Mesenchymal stem cell (in vitro differentiated cells and primary cell): Measurements from ENCODE around the gene ELMO1.

Experiments used
- DNase-seq: peaks from one replicate; pipeline ENCODE4 v3.0.0-alpha.2; 2013
- H2AFZ ChIP-seq: one replicate; pipeline ENCODE4 v1.6.1; 2013; ENCODE audit warnings: low read depth, mild to moderate bottlenecking, control low read depth, inconsistent platforms, low read length, moderate library complexity
- H2AK5ac ChIP-seq: 2 replicates; pipeline ENCODE4 v1.6.1; 2013; ENCODE audit warnings: low read length, moderate library complexity, mild to moderate bottlenecking, inconsistent platforms; ENCODE audit not compliant: severe bottlenecking
- H2BK120ac ChIP-seq: one replicate; pipeline ENCODE4 v1.6.1; 2013; ENCODE audit warnings: low read depth, mild to moderate bottlenecking, inconsistent platforms, low read length, moderate library complexity
- H2BK12ac ChIP-seq, 2 experiments: one replicate each; pipeline ENCODE4 v1.6.1; 2013; ENCODE audit warnings: inconsistent platforms in 2 of 2, low read length in 2 of 2, mild to moderate bottlenecking in 2 of 2, moderate library complexity in 2 of 2, control low read depth in 1 of 2
- H2BK15ac ChIP-seq: one replicate; pipeline ENCODE4 v1.6.1; 2013; ENCODE audit warnings: mild to moderate bottlenecking, low read depth, inconsistent platforms; ENCODE audit not compliant: poor library complexity, severe bottlenecking
- H2BK5ac ChIP-seq: 2 replicates; pipeline ENCODE4 v1.6.1; 2013; ENCODE audit warnings: low read depth, mild to moderate bottlenecking, low read length, control low read depth, inconsistent platforms; ENCODE audit not compliant: poor library complexity, severe bottlenecking
- H3K14ac ChIP-seq, 2 experiments: one replicate each; pipeline ENCODE4 v1.6.1; 2013; ENCODE audit warnings: inconsistent platforms in 2 of 2, low read length in 2 of 2, control low read depth in 1 of 2, mild to moderate bottlenecking in 1 of 2, moderate library complexity in 1 of 2
- H3K18ac ChIP-seq, 2 experiments: one replicate each; pipeline ENCODE4 v1.6.1; 2013; ENCODE audit warnings: inconsistent platforms in 2 of 2, low read length in 2 of 2, control low read depth in 1 of 2, low read depth in 1 of 2, mild to moderate bottlenecking in 1 of 2
- H3K23ac ChIP-seq, 2 experiments: one replicate each; pipeline ENCODE4 v1.6.1; 2013; ENCODE audit warnings: inconsistent platforms in 2 of 2, low read length in 2 of 2, mild to moderate bottlenecking in 2 of 2, moderate library complexity in 2 of 2, control low read depth in 1 of 2
- H3K27ac ChIP-seq: 2 replicates; pipeline ENCODE4 v1.5.1; 2013; ENCODE audit warnings: mild to moderate bottlenecking, moderate library complexity, low read length, control low read depth, inconsistent platforms; ENCODE audit not compliant: poor library complexity, severe bottlenecking
- H3K27me3 ChIP-seq, 2 experiments: 2 replicates each; pipeline versions ENCODE4 v1.6.1 to v1.7.0; 2013; ENCODE audit warnings: low read length in 2 of 2, mild to moderate bottlenecking in 2 of 2, moderate library complexity in 2 of 2, control low read depth in 1 of 2, inconsistent platforms in 1 of 2; ENCODE audit not compliant: control insufficient read depth in 1 of 2, insufficient read depth in 1 of 2
- H3K36me3 ChIP-seq, 2 experiments: 2 replicates each; pipeline versions ENCODE4 v1.6.1 to v1.7.0; 2013; ENCODE audit warnings: low read length in 2 of 2, control low read depth in 1 of 2, inconsistent platforms in 1 of 2, low read depth in 1 of 2, mild to moderate bottlenecking in 1 of 2; ENCODE audit not compliant: insufficient read depth in 2 of 2, control insufficient read depth in 1 of 2
- H3K4ac ChIP-seq, 2 experiments: one replicate each; pipeline ENCODE4 v1.6.1; 2013; ENCODE audit warnings: inconsistent platforms in 2 of 2, low read length in 2 of 2, mild to moderate bottlenecking in 2 of 2, moderate library complexity in 2 of 2, control low read depth in 1 of 2, low read depth in 1 of 2
- H3K4me1 ChIP-seq: 2 replicates; pipeline ENCODE4 v1.6.1; 2013; ENCODE audit warnings: low read depth, low read length, control low read depth; ENCODE audit not compliant: control insufficient read depth, insufficient read depth
- H3K4me2 ChIP-seq: 2 replicates; pipeline ENCODE4 v1.6.1; 2013; ENCODE audit warnings: low read length, mild to moderate bottlenecking, inconsistent platforms; ENCODE audit not compliant: poor library complexity, severe bottlenecking
- H3K4me3 ChIP-seq, 2 experiments: 2 replicates each; pipeline versions ENCODE4 v1.5.1 to v1.7.0; 2013; ENCODE audit warnings: low read length in 2 of 2, mild to moderate bottlenecking in 2 of 2, control low read depth in 1 of 2, low read depth in 1 of 2; ENCODE audit not compliant: insufficient read depth in 1 of 2
- H3K79me1 ChIP-seq: replicated peaks from 2 replicates; pipeline ENCODE4 v1.6.1; 2013; ENCODE audit warnings: mild to moderate bottlenecking, control low read depth, low read length, inconsistent platforms; ENCODE audit not compliant: poor library complexity, severe bottlenecking
- H3K9ac ChIP-seq: 2 replicates; pipeline ENCODE4 v1.7.0; 2013; ENCODE audit warnings: mild to moderate bottlenecking, low read length, moderate library complexity
- H3K9me3 ChIP-seq: 2 replicates; pipeline ENCODE4 v1.7.0; 2013; ENCODE audit warnings: mild to moderate bottlenecking, low read length; ENCODE audit not compliant: control insufficient read depth
- H4K8ac ChIP-seq: one replicate; pipeline ENCODE4 v1.6.1; 2013; ENCODE audit warnings: inconsistent platforms, mild to moderate bottlenecking, low read length, moderate library complexity
- H4K91ac ChIP-seq: one replicate; pipeline ENCODE4 v1.6.1; 2013; ENCODE audit warnings: mild to moderate bottlenecking, low read length, inconsistent platforms
- WGBS: methylation state at CpG from one replicate; pipeline ENCODE4 v1.1.7; 2013; ENCODE audit warnings: mixed read lengths; 5-methylcytosine and 5-hydroxymethylcytosine counted together

Gene ELMO1

DNA sequence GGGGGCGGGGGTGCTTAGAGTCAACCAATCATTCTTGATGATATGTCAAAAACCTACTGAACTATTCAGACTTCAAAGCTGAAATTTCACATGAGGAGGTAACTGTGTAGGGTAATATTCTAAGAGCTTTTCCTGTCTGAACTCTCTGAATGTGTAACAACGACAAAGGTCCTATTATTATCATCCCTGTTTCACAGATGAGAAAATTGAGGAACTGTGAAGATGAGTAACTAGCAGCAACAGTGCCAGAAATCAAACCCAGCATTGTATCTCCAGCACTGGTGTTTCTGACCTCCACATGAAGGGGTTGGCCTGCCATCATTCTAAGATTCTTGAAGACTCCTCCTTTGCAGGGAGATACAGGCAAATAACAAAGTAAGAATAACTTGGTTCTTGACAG is 429.7 kb downstream of the ELMO1 start:
- Histone ChIP-seq H4K91ac (no peak overlapping the region), H3K9ac (no peak overlapping the region), H3K79me1 (no peaks in the 10 kb centered on the region), H3K4me1 (no peaks in the 10 kb centered on the region), H2BK12ac (no peak overlapping the region), H3K36me3 (no peaks in the 10 kb centered on the region), H4K8ac (no peak overlapping the region), H3K4ac (no peak overlapping the region), H2AFZ (no peak overlapping the region), H2BK120ac (no peak overlapping the region), H2AK5ac (no peak overlapping the region), H3K14ac (no peak overlapping the region), H3K23ac (no peak overlapping the region), H3K4me3 (no peak overlapping the region), H3K9me3 (no peaks in the 10 kb centered on the region), H3K18ac (no peak overlapping the region), H2BK15ac (no peak overlapping the region), H3K27me3 (no peaks in the 10 kb centered on the region), H2BK5ac (no peak overlapping the region), H3K27ac (no peak overlapping the region), H3K4me2 (no peak overlapping the region)
- no CpG with 5 or more reads among the region's 2 CpGs for WGBS
- DNase-seq = no peak

DNA sequence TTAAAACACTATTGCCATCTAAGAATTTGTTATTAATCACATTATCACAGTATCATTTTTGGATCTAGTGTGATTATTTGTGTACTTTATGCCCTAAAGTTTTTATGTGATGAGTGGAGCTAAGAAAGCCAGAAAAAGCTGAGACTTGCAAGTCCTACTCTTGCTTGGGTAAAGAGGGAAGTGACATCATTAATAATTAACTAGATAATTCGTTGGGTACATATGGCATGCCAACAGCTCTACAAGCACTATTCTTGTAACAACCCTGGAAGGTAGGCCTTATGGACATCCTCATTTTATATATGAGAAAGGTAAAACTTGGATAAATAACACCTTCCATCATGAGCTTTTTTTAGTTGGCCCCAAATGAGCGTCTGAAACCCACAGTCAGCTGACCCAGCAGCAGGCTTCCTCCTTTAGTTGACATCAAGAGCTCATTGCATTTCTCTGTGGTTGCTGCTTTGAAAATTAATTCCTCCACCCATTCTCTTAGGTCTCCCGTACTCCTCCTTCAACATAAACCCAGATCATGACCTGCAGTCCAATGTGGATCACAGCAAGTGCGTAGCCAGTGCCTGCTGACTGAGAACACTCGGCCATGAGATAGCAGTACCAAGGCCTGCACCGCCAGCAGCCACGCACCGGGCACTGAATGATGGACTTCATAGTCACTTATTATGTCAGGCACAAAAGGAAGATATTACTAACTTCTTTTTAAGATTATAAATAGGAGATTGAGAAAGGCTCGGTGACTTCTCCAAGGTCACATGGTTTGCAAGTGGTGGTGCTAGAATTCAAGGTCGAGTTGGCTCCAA is 432.4 kb downstream of the ELMO1 start:
- Histone ChIP-seq H3K27ac (no peak overlapping the region), H3K18ac (no peak overlapping the region), H3K9me3 (no peaks in the 10 kb centered on the region), H3K27me3 (no peaks in the 10 kb centered on the region), H3K4ac (no peak overlapping the region), H3K79me1 (no peaks in the 10 kb centered on the region), H2BK120ac (no peak overlapping the region), H4K91ac (no peak overlapping the region), H3K9ac (no peak overlapping the region), H3K23ac (no peak overlapping the region), H3K14ac (no peak overlapping the region), H3K4me3 (no peak overlapping the region), H3K4me2 (no peak overlapping the region), H2AK5ac (no peak overlapping the region), H4K8ac (no peak overlapping the region), H2BK5ac (no peak overlapping the region), H2BK15ac (no peak overlapping the region), H3K36me3 (no peaks in the 10 kb centered on the region), H2AFZ (no peak overlapping the region), H3K4me1 (no peaks in the 10 kb centered on the region), H2BK12ac (no peak overlapping the region)
- DNase-seq = no peak
- WGBS = 88% methylated on average over 6 of the region's 10 CpGs

DNA sequence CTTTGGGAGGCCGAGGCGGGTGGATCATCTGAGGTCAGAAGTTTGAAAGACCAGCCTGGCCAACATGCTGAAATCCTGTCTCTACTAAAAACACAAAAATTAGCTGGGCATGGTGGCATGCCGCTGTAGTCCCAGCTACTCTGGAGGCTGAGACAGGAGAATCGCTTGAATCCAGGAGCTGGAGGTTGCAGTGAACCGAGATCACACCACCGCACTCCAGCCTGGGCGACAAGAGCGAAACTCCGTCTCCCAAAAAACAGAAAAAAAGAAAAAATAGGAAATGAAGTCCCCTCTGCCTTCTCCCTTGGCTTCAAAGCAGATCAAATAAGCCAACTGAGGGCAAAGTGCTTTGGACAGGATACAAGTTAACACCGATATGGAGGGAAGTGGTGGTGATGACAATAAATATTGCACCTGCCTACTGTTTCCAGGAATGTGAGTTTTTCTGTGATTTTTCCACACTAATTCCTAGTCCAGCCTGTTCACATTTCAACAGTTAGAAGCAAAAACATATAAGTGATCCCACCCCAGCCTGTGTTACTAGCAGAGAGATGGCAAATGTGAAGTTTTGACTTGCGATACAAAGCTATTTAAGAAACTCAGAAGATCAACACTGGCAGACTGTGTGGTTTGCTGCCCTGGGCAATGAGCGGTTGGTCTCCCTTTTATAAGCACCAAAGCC is 433.2 kb downstream of the ELMO1 start:
- no peak for DNase-seq
- no peaks in the 10 kb centered on the region for H3K36me3 ChIP-seq
- H3K9me3 ChIP-seq = no peaks in the 10 kb centered on the region
- no peaks in the 10 kb centered on the region for H3K27me3 ChIP-seq
- H3K23ac ChIP-seq = no peak overlapping the region
- H3K4me1 ChIP-seq = no peaks in the 10 kb centered on the region
- H2BK12ac ChIP-seq = no peak overlapping the region
- H2BK15ac ChIP-seq = no peak overlapping the region
- no peak overlapping the region for H3K9ac ChIP-seq
- no peak overlapping the region for H4K8ac ChIP-seq
- H2BK5ac ChIP-seq = no peak overlapping the region
- no peak overlapping the region for H2AK5ac ChIP-seq
- no peak overlapping the region for H3K14ac ChIP-seq
- no peak overlapping the region for H3K18ac ChIP-seq
- H3K27ac ChIP-seq = no peak overlapping the region
- no peak overlapping the region for H2AFZ ChIP-seq
- no peaks in the 10 kb centered on the region for H3K79me1 ChIP-seq
- H4K91ac ChIP-seq = no peak overlapping the region
- WGBS = 98% methylated on average over 8 of the region's 12 CpGs
- no peak overlapping the region for H3K4ac ChIP-seq
- no peak overlapping the region for H3K4me3 ChIP-seq
- H2BK120ac ChIP-seq = no peak overlapping the region
- H3K4me2 ChIP-seq = no peak overlapping the region

DNA sequence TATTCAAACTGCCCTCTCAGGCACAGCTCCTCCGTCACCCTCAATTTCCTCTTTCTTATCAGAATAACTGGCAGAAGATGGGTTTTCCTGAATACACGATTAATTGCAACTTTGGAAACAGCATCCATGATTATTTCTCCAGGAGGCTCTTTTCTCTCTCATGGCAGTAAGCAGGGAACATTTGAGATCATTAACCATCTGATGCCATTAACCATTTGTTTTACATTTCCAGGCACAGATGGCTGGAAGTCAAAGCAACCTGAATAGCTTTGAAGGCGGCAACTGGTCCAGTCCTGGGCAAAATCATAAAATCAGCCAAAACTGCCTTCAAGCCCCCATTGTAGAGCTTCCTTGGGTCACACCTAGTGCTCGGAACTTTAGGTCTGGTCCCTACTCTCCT is 434.9 kb downstream of the ELMO1 start:
- Histone ChIP-seq H3K4me2 (no peak overlapping the region), H2BK5ac (no peak overlapping the region), H3K4me1 (no peaks in the 10 kb centered on the region), H2BK120ac (no peak overlapping the region), H3K79me1 (no peaks in the 10 kb centered on the region), H4K8ac (no peak overlapping the region), H3K36me3 (no peaks in the 10 kb centered on the region), H3K4ac (no peak overlapping the region), H3K9me3 (no peaks in the 10 kb centered on the region), H3K18ac (no peak overlapping the region), H2BK12ac (no peak overlapping the region), H3K27me3 (no peaks in the 10 kb centered on the region), H3K27ac (no peak overlapping the region), H2AFZ (no peak overlapping the region), H4K91ac (no peak overlapping the region), H3K14ac (no peak overlapping the region), H3K9ac (no peak overlapping the region), H2BK15ac (no peak overlapping the region), H3K4me3 (no peak overlapping the region), H2AK5ac (no peak overlapping the region), H3K23ac (no peak overlapping the region)
- DNase-seq = no peak
- WGBS = 90% methylated on average over 4 of the region's 4 CpGs
